Measurements from ENCODE around the gene BAG2.
A peak's percentile ranks its signal among the peaks of the same experiment; 100 is the strongest.

Gene BAG2
- 11.3 to 20.8 (median 15.9) reads per million in 9 experiments for total RNA-seq

DNA sequence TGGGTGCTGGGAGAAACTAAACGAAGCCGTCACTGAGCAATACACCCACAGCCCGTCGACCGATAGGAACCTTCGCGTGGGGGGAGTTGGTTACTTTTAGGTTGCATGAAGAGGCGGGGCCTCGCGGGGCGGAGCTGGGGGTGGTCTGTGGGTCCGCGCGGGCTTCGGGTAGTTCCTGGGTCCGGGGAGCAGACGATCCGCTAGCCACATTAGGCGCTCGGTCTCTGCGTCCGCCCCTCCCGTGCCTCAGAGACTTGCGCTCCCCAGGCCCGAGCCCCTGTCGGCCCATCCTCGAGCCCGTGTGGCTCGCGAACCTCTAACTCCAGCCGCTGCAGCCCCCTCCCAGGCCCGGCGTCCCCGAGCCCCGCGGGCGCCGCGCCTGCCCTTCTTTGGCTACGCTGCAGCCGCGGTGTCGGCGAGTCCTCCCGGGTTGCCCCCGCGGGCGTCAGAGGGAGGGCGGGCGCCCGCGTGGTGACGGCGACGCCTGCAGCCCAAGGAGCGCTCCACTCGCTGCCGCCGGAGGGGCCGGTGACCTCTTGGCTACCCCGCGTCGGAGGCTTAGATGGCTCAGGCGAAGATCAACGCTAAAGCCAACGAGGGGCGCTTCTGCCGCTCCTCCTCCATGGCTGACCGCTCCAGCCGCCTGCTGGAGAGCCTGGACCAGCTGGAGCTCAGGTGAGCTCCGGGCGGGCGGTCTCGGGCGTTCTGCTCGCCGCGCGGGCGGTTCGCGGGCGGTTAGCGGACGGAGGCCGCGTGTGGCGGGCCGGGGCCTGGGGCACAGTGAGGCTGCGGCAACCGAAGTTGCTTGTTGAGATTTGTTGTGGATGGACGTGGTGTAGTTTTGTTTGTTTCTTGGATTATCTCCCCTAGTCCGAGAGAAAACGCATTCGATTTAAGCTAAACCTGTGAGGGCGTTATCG, at the start of gene BAG2:
Gene BAG2, plus strand, starts transcription at position 191 of the 920 bp plus-strand sequence. Its CDS starts 372 bp downstream, at position 563.
- peak; percentile 86 to 92 (median 89) for DNase-seq
- Mint-ChIP-seq H3K9me3 (no peaks in the 10 kb centered on the region), H3K36me3 (ENCODE audit: insufficient read depth) (no peaks in the 10 kb centered on the region), H3K4me3 (peak within 1 kb of the TSS; percentile 91 to 95), H3K27ac (peak within 1 kb of the TSS; percentile 84 to 97), H3K4me1 (ENCODE audit: low read depth in 2 of 2) (peaks cover 14 to 19% of the 10 kb centered on the region in 2 donors), H3K27me3 (no peaks in the 10 kb centered on the region)
- peak; percentile 86 for ATAC-seq (replicated peaks)

DNA sequence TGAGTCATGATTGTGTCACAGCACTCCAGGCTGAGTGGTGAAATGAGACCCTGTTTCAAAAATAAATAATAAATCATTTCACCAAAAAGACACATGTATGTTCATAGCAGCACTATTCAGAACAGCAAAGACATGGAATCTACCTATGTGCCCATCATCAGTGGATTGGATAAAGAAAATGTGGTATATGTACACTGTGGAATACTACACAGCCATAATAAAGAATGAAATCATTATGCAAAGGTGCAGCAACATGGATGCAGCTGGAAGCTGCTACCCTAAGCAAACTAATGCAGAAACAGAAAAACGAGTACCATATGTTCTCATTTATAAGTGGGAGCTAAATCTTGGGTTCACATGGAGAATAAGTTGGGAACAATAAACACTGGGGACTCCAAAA, 49.0 kb upstream of the BAG2 start:
- Mint-ChIP-seq H3K4me3 (no peak overlapping the region), H3K9me3 (no peaks in the 10 kb centered on the region), H3K27ac (no peak overlapping the region), H3K27me3 (no peaks in the 10 kb centered on the region), H3K4me1 (ENCODE audit: low read depth in 2 of 2) (peaks cover 12 to 33% of the 10 kb centered on the region in 2 donors), H3K36me3 (ENCODE audit: insufficient read depth) (no peaks in the 10 kb centered on the region)
- DNase-seq: no peak
- ATAC-seq (replicated peaks): no peak

DNA sequence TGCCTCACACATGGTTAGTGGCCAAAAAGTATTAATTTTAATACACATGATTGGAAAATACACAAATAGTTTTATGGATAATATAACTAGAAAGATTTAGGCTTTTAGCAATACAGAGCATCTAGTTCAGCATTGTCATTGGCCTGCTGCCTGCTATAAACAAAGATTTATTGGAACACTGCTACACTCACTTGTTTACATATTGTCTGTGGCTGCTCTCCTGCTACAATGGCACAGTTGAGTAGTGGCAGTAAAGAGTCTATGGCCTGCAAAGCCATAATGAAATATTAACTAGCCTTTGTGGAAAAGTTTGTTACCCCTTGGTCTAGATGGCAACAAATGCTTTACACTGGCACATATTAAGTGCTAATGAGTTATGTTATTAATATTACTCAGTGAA, 44.4 kb upstream of the BAG2 start:
- no peak overlapping the region for H3K27ac Mint-ChIP-seq
- DNase-seq (no peak), ATAC-seq (replicated peaks) (no peak)
- H3K4me1 Mint-ChIP-seq (ENCODE audit: low read depth in 2 of 2): peaks cover 0 to 9% of the 10 kb centered on the region in 2 donors
- H3K4me3 Mint-ChIP-seq: no peak overlapping the region
- H3K9me3 Mint-ChIP-seq: no peaks in the 10 kb centered on the region
- H3K36me3 Mint-ChIP-seq (ENCODE audit: insufficient read depth): peaks cover 16% of the 10 kb centered on the region
- no peaks in the 10 kb centered on the region for H3K27me3 Mint-ChIP-seq

DNA sequence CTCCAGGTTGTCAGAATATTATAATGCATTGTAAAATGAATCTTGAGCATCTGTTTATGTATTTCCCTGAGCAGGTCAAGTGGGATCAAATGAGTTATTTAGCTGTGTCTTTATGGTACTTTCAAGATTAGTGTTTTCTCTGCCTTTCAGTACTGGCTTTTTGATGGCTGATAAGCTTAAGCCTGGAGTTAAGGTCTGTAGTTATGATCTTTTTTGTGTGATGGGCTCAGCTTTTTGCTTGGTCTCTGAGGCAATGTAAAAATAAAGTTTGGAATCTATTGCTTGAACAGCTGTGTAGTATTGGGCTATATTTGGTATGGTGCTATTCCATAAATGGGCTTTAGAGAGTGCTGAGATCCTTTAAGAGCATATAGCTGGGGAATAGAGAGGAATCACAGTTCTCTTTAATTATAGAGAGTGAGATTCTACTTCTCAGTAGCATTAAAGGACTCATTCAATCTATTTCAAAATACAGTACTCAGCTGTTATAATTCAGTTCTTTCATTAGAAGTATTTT, 41.4 kb upstream of the BAG2 start:
- Mint-ChIP-seq H3K27me3 (no peaks in the 10 kb centered on the region), H3K4me3 (no peak overlapping the region), H3K4me1 (ENCODE audit: low read depth in 2 of 2) (no peaks in the 10 kb centered on the region), H3K9me3 (no peaks in the 10 kb centered on the region), H3K27ac (peak overlapping the region in 1 of 2 donors; percentile 44), H3K36me3 (ENCODE audit: insufficient read depth) (peaks cover 26% of the 10 kb centered on the region)
- DNase-seq (no peak), ATAC-seq (replicated peaks) (no peak)

DNA sequence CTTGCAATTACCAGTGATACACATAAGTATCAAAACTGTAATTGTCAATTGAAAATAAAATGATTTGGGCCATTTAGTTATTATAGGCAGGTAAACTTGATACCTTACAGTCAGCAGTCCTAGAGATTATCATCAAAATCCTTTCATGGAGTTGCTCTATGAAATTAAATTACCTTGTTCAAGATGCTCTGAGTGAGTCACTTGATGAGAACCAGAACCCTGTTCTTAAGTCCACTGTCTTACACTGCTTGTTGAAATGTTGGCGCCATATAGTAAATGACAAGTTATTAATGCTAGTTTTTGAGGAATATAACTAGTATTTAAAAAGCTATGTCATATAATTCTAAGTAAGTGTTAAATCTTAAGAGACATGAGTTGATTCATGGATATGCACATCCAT, 37.2 kb upstream of the BAG2 start:
- DNase-seq (no peak), ATAC-seq (replicated peaks) (no peak)
- Mint-ChIP-seq H3K27ac (no peak overlapping the region), H3K4me3 (no peak overlapping the region), H3K36me3 (ENCODE audit: insufficient read depth) (peaks cover 42% of the 10 kb centered on the region), H3K27me3 (no peaks in the 10 kb centered on the region), H3K9me3 (no peaks in the 10 kb centered on the region), H3K4me1 (ENCODE audit: low read depth in 2 of 2) (peaks cover 8 to 13% of the 10 kb centered on the region in 2 donors)

DNA sequence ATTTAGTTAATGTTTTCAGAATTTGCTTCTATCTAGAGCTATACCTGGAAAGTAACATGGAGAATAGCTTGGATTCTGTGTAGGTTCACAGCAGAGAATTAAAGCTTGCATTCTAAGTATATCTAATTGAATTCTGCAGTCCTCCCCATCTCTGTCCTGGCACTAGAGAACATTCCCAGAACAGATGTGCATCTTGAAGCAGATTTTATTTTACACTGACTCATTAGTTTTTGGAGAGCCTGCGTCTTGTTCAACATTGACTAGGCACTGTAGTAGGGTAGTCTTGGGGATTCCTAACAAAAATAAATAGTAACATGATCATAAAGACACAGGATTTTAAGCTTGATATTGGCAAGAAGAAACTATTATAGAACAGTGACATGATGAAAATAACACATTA, 36.2 kb upstream of the BAG2 start:
- no peak for DNase-seq
- peaks cover 43% of the 10 kb centered on the region for H3K36me3 Mint-ChIP-seq (ENCODE audit: insufficient read depth)
- no peak overlapping the region for H3K27ac Mint-ChIP-seq
- peaks cover 8 to 13% of the 10 kb centered on the region in 2 donors for H3K4me1 Mint-ChIP-seq (ENCODE audit: low read depth in 2 of 2)
- H3K27me3 Mint-ChIP-seq: no peaks in the 10 kb centered on the region
- H3K4me3 Mint-ChIP-seq: no peak overlapping the region
- no peak for ATAC-seq (replicated peaks)
- H3K9me3 Mint-ChIP-seq: no peaks in the 10 kb centered on the region

DNA sequence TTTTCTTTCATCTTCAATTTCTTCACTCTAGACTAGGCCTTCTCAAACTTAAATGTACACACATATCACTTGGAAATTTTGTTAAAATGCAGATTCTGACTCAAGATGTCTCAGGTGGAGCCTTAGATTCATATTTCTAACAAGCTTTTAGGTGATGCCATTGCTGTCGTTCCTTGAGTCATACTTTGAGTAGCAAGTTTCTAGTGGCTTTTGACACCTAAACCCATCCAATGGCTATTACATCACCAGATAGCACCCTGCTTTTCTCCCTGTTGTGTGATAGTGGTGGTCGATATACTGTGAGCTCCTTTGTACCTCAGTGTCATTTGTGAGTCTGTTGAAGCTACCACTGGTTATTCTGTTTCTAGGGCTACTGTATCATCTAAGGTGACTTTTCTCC, 34.8 kb upstream of the BAG2 start:
- Mint-ChIP-seq H3K4me3 (no peak overlapping the region), H3K27me3 (no peaks in the 10 kb centered on the region), H3K36me3 (ENCODE audit: insufficient read depth) (peaks cover 41% of the 10 kb centered on the region), H3K4me1 (ENCODE audit: low read depth in 2 of 2) (peaks cover 8 to 13% of the 10 kb centered on the region in 2 donors), H3K9me3 (no peaks in the 10 kb centered on the region), H3K27ac (peak overlapping the region in 1 of 2 donors; percentile 67)
- DNase-seq (no peak), ATAC-seq (replicated peaks) (peak; percentile 73)

DNA sequence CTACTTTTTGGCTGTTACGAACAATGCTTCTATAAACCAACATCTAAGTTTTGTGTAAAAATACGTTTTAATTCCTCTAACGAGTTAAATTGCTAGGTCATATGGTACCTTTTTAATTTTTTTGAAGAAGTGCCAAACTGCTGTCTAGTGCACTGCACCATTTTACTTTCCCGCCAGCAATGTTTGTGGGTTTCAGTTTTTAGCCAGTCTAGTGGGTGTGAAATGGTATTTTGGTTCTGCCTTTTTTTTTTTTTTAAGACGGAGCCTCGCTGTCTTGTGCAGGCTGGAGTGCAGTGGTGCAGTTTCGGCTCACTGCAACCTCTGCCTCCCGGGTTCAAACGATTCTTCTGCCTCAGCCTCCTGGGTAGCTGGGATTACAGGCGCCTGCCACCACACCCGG, 34.1 kb upstream of the BAG2 start:
- peak; percentile 64 for ATAC-seq (replicated peaks)
- Mint-ChIP-seq H3K9me3 (no peaks in the 10 kb centered on the region), H3K27me3 (no peaks in the 10 kb centered on the region), H3K4me3 (peak overlapping the region in 1 of 2 donors; percentile 45), H3K27ac (peak overlapping the region in 1 of 2 donors; percentile 67), H3K4me1 (ENCODE audit: low read depth in 2 of 2) (peaks cover 8 to 13% of the 10 kb centered on the region in 2 donors), H3K36me3 (ENCODE audit: insufficient read depth) (peaks cover 41% of the 10 kb centered on the region)
- DNase-seq: peak in 1 of 3 experiments; percentile 3

DNA sequence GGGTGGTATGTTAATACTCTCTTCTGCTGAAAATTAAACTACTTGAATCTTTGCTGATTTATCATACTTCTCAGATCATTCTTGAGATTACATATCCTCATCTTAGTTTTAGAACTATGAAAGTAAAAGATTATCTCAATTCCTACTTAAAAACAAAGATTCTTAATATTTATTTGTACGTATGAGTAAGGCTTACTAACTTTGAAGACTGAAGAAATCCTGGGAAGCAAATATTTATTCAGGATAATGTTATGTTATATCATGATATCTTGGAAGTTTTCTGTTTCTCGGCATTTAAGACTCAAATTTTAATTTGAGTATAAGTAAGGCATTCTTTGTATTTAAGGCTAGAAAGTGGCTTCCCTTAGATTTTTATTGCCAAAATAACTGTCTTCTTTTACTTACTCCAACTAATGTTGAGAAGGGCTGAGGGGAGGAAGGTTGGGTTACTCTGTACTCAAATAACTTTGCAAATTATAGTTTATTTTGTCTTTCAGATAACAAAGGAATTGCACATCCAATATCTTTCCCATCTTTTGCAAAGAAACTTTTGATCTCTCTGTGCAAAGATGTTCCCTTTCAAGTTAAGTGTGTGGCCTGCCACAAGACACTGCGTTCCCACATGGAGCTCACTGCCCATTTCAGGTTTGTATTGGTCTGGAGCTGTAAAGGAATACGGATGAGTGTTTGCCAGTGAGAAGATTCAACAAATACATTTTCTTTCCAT, 30.5 kb upstream of the BAG2 start:
- DNase-seq (no peak), ATAC-seq (replicated peaks) (no peak)
- Mint-ChIP-seq H3K4me3 (no peak overlapping the region), H3K27me3 (no peaks in the 10 kb centered on the region), H3K9me3 (no peaks in the 10 kb centered on the region), H3K27ac (no peak overlapping the region), H3K4me1 (ENCODE audit: low read depth in 2 of 2) (peaks cover 5 to 9% of the 10 kb centered on the region in 2 donors), H3K36me3 (ENCODE audit: insufficient read depth) (peaks cover 29% of the 10 kb centered on the region)

DNA sequence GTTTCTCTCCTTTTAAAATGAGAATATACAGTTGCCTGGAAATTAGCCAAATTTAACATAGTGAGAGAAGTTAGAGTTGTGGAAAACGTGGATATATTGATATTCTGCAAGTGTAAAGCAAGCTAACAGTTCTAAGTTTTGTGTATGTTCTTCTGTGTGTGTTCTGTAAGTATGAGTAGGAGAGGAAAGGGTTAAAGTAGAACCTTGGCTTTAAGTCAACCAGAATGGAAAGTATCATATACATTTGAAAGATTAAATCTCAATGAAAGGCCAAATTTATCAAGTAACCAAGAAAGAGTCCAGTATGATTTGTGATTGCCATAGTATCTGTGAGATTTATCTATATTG, 30.0 kb upstream of the BAG2 start:
- no peak overlapping the region for H3K4me3 Mint-ChIP-seq
- no peak overlapping the region for H3K27ac Mint-ChIP-seq
- DNase-seq (no peak), ATAC-seq (replicated peaks) (no peak)
- H3K4me1 Mint-ChIP-seq (ENCODE audit: low read depth in 2 of 2): peaks cover 5 to 9% of the 10 kb centered on the region in 2 donors
- H3K27me3 Mint-ChIP-seq: no peaks in the 10 kb centered on the region
- no peaks in the 10 kb centered on the region for H3K9me3 Mint-ChIP-seq
- H3K36me3 Mint-ChIP-seq (ENCODE audit: insufficient read depth): peaks cover 25% of the 10 kb centered on the region

DNA sequence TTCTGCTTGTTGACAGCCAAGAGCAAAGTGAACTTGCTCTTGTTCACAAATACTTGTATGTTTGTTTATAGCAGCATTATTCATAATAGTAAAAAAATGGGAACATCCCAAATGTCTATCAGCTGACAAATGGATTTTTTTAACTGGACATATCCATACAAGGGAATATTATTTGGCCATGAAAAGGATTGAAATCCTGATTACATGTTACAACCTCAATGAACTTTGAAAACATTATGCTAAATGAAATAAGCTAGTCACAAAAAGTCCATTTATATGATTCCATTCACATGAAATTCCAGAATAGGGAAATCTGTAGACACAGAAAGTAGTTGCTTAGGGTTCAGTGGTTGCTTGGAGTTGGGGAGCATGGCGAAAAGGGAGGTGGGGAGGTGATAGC, 28.4 kb upstream of the BAG2 start:
- Mint-ChIP-seq H3K27me3 (no peaks in the 10 kb centered on the region), H3K27ac (no peak overlapping the region), H3K9me3 (no peaks in the 10 kb centered on the region), H3K4me3 (no peak overlapping the region), H3K4me1 (ENCODE audit: low read depth in 2 of 2) (peaks cover 0 to 7% of the 10 kb centered on the region in 2 donors), H3K36me3 (ENCODE audit: insufficient read depth) (peaks cover 32% of the 10 kb centered on the region)
- no peak for ATAC-seq (replicated peaks)
- no peak for DNase-seq

DNA sequence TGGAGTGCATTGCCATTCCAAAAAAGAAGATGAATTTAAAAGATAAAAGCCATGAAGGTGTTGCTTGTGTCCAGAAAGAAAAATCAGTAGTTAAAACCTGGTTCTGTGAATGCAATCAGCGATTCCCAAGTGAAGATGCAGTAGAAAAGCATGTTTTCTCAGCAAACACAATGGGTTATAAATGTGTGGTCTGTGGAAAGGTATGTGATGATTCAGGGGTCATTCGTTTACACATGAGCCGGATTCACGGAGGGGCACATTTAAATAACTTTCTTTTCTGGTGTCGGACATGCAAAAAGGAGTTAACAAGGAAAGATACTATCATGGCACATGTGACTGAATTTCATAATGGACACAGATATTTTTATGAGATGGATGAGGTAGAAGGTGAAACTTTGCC, 24.7 kb upstream of the BAG2 start:
- DNase-seq: no peak
- Mint-ChIP-seq H3K4me1 (ENCODE audit: low read depth in 2 of 2) (peaks cover 0 to 7% of the 10 kb centered on the region in 2 donors), H3K4me3 (no peak overlapping the region), H3K9me3 (no peaks in the 10 kb centered on the region), H3K27me3 (no peaks in the 10 kb centered on the region), H3K27ac (peak overlapping the region in 1 of 2 donors; percentile 7), H3K36me3 (ENCODE audit: insufficient read depth) (peaks cover 37% of the 10 kb centered on the region)
- no peak for ATAC-seq (replicated peaks)

DNA sequence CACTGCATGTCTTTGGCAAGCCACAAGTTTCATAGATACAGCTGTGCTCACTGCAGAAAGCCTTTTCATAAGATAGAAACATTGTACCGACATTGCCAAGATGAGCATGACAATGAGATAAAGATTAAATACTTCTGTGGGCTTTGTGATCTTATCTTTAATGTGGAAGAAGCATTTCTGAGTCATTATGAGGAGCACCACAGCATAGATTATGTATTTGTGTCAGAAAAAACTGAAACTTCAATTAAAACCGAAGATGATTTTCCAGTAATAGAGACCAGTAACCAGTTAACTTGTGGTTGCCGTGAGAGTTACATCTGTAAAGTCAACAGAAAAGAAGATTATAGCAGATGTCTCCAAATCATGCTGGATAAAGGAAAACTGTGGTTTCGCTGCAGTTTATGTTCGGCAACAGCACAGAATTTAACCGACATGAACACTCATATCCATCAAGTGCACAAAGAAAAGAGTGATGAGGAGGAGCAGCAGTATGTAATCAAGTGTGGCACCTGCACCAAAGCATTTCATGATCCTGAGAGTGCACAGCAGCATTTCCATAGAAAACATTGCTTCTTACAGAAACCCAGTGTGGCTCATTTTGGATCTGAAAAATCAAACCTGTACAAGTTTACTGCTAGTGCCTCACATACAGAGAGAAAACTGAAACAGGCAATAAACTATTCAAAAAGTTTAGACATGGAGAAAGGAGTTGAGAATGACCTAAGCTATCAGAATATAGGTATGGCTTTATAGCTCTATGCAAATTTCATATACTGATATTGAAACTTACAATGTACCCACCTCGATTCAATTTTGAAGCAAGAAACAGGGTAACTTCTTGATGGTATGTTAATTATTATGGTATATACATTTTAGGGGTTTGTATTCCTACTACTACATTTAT, 23.9 kb upstream of the BAG2 start:
- no peaks in the 10 kb centered on the region for H3K9me3 Mint-ChIP-seq
- no peak overlapping the region for H3K4me3 Mint-ChIP-seq
- peaks cover 41% of the 10 kb centered on the region for H3K36me3 Mint-ChIP-seq (ENCODE audit: insufficient read depth)
- ATAC-seq (replicated peaks): no peak
- H3K4me1 Mint-ChIP-seq (ENCODE audit: low read depth in 2 of 2): peaks cover 0 to 7% of the 10 kb centered on the region in 2 donors
- no peak for DNase-seq
- H3K27ac Mint-ChIP-seq: peak overlapping the region; percentile 7 to 52
- no peaks in the 10 kb centered on the region for H3K27me3 Mint-ChIP-seq

Measured in effector memory CD8-positive, alpha-beta T cell (primary cell).